IMR-90 (cell line): ENCODE results near the gene C1QL2. TPM values are rescaled to one million over a fixed set of nuclear protein-coding genes. Genes with fewer than 3 reads are reported as not detected.

Experiments
- ATAC-seq: fragments of 200-7000 bp; cut with Tn5 transposase; 2 replicates; pipeline ENCODE4 v1.9.1; 2020; ENCODE audit warnings: low read depth, mild to moderate bottlenecking, moderate library complexity
- BruUV-seq: library from RNA; stranded (reverse); fragments of 400-500 nt; replicated peaks from 2 replicates; lab custom pipeline; 2021; lab: Mats Ljungman, UMichigan
- CTCF ChIA-PET: fragments of 300-600 bp; formaldehyde crosslinking; extraction: SDS; loops from one replicate; lab custom pipeline; 2021; ENCODE audit warnings: antibody characterized with exemption; lab: Yijun Ruan, JAX
- POLR2A ChIA-PET: fragments of 300-600 bp; sonication (Branson Sonifier 250); formaldehyde crosslinking; loops from one replicate; lab custom pipeline; 2022; ENCODE audit warnings: antibody characterized with exemption; ENCODE audit not compliant: unreplicated experiment; lab: Charles Lee
- DNase-seq: peaks from one replicate; pipeline ENCODE4 v3.0.0; 2013
- H2AFZ ChIP-seq: replicated peaks from 2 replicates; pipeline ENCODE3; 2013; ENCODE audit warnings: low read length, mild to moderate bottlenecking; ENCODE audit not compliant: poor library complexity
- H2AK5ac ChIP-seq: 2 replicates; pipeline ENCODE4 v1.6.1; 2013; ENCODE audit warnings: low read depth, low read length, inconsistent platforms
- H2AK9ac ChIP-seq: replicated peaks from 2 replicates; pipeline ENCODE3; 2013; ENCODE audit warnings: mild to moderate bottlenecking, low read depth, low read length, moderate library complexity; ENCODE audit not compliant: poor library complexity
- H2BK120ac ChIP-seq: 2 replicates; pipeline ENCODE4 v1.6.1; 2013; ENCODE audit warnings: low read depth, low read length, inconsistent platforms
- H2BK15ac ChIP-seq: 3 replicates; pipeline ENCODE4 v1.6.1; 2013; ENCODE audit warnings: low read depth, low read length, inconsistent platforms
- H2BK20ac ChIP-seq: 2 replicates; pipeline ENCODE4 v1.6.1; 2013; ENCODE audit warnings: low read depth, mild to moderate bottlenecking, inconsistent platforms, low read length, moderate library complexity
- H2BK5ac ChIP-seq: 2 replicates; pipeline ENCODE4 v1.6.1; 2013; ENCODE audit warnings: mild to moderate bottlenecking, low read depth, low read length, inconsistent platforms; ENCODE audit not compliant: poor library complexity, severe bottlenecking
- H3K14ac ChIP-seq: replicated peaks from 2 replicates; pipeline ENCODE4 v1.6.1; 2013; ENCODE audit warnings: low read depth, low read length, inconsistent platforms
- H3K18ac ChIP-seq: 2 replicates; pipeline ENCODE4 v1.6.1; 2013; ENCODE audit warnings: low read depth, low read length, control low read depth
- H3K23ac ChIP-seq: 2 replicates; pipeline ENCODE4 v1.6.1; 2013; ENCODE audit warnings: low read depth, low read length, inconsistent platforms
- H3K27ac ChIP-seq: 2 replicates; pipeline ENCODE4 v1.5.1; 2013; ENCODE audit warnings: mild to moderate bottlenecking, control low read depth, low read length; ENCODE audit not compliant: insufficient read depth
- H3K27me3 ChIP-seq: 2 replicates; pipeline ENCODE4 v1.6.1; 2013; ENCODE audit warnings: low read length; ENCODE audit not compliant: control insufficient read depth, insufficient read depth
- H3K36me3 ChIP-seq: 2 replicates; pipeline ENCODE4 v1.6.1; 2013; ENCODE audit warnings: low read length, mixed read lengths; ENCODE audit not compliant: control insufficient read depth, insufficient read depth
- H3K4ac ChIP-seq: 2 replicates; pipeline ENCODE4 v1.6.1; 2013; ENCODE audit warnings: low read depth, low read length, inconsistent platforms
- H3K4me1 ChIP-seq: 2 replicates; pipeline ENCODE4 v1.6.1; 2013; ENCODE audit warnings: low read length, mixed read lengths; ENCODE audit not compliant: control insufficient read depth, insufficient read depth
- H3K4me2 ChIP-seq: 2 replicates; pipeline ENCODE4 v1.6.1; 2013; ENCODE audit warnings: low read depth, mild to moderate bottlenecking, control low read depth, low read length, moderate library complexity
- H3K4me3 ChIP-seq: 2 replicates; pipeline ENCODE4 v1.5.1; 2013; ENCODE audit warnings: low read depth, mild to moderate bottlenecking, control low read depth, low read length, moderate library complexity; ENCODE audit not compliant: insufficient read depth
- H3K56ac ChIP-seq: 2 replicates; pipeline ENCODE4 v1.6.1; 2013; ENCODE audit warnings: low read length, inconsistent platforms; ENCODE audit not compliant: insufficient read depth; ENCODE audit errors: extremely low read depth
- H3K79me1 ChIP-seq, 2 experiments: 2 replicates each; pipeline ENCODE4 v1.6.1; 2013; ENCODE audit warnings: low read length in 2 of 2, inconsistent platforms in 1 of 2, low read depth in 1 of 2
- H3K9ac ChIP-seq: 2 replicates; pipeline ENCODE4 v1.6.1; 2013; ENCODE audit warnings: low read depth, low read length, control low read depth
- H3K9me1 ChIP-seq: 2 replicates; pipeline ENCODE4 v1.6.1; 2013; ENCODE audit warnings: low read length, inconsistent platforms; ENCODE audit not compliant: insufficient read depth
- H3K9me3 ChIP-seq: 2 replicates; pipeline ENCODE4 v1.6.1; 2013; ENCODE audit warnings: low read length; ENCODE audit not compliant: control insufficient read depth, insufficient read depth
- H4K20me1 ChIP-seq: 2 replicates; pipeline ENCODE4 v1.6.1; 2013; ENCODE audit warnings: low read length, inconsistent platforms; ENCODE audit not compliant: insufficient read depth
- H4K5ac ChIP-seq: 2 replicates; pipeline ENCODE4 v1.6.1; 2013; ENCODE audit warnings: mild to moderate bottlenecking, low read depth, low read length, control low read depth
- H4K8ac ChIP-seq, 2 experiments: 2 replicates each; pipeline ENCODE4 v1.6.1; 2013; ENCODE audit warnings: low read depth in 2 of 2, low read length in 2 of 2, control low read depth in 1 of 2, inconsistent platforms in 1 of 2
- H4K91ac ChIP-seq: 2 replicates; pipeline ENCODE4 v1.6.1; 2013; ENCODE audit warnings: low read depth, low read length, inconsistent platforms; ENCODE audit not compliant: insufficient read depth
- BHLHE40 ChIP-seq: fragments of 150-350 bp; IDR thresholded peaks from 2 replicates; pipeline ENCODE4 v1.6.1; 2016; ENCODE audit warnings: mild to moderate bottlenecking, low read depth, low read length
- CEBPB ChIP-seq: IDR thresholded peaks from 2 replicates; pipeline ENCODE4 v1.6.1; 2012; ENCODE audit warnings: low read depth, low read length, improper control_type of control experiment
- CHD1 ChIP-seq: IDR thresholded peaks from 2 replicates; pipeline ENCODE4 v1.6.1; 2012; ENCODE audit warnings: low read depth, low read length, improper control_type of control experiment
- CTCF ChIP-seq: conservative IDR thresholded peaks from 2 replicates; pipeline ENCODE4 v1.5.1; 2012; ENCODE audit warnings: mild to moderate bottlenecking, low read depth, low read length, improper control_type of control experiment
- FOS ChIP-seq: fragments of 150-350 bp; IDR thresholded peaks from 2 replicates; pipeline ENCODE4 v1.6.1; 2016; ENCODE audit warnings: low read depth, low read length
- MAFK ChIP-seq: IDR thresholded peaks from 2 replicates; pipeline ENCODE4 v1.6.1; 2012; ENCODE audit warnings: low read depth, low read length, improper control_type of control experiment
- MAZ ChIP-seq: IDR thresholded peaks from 2 replicates; pipeline ENCODE4 v1.6.1; 2012; ENCODE audit warnings: low read depth, mild to moderate bottlenecking, low read length, improper control_type of control experiment, moderate library complexity, borderline replicate concordance
- MXI1 ChIP-seq: IDR thresholded peaks from 2 replicates; pipeline ENCODE4 v1.6.1; 2012; ENCODE audit warnings: low read depth, mild to moderate bottlenecking, low read length, moderate library complexity, borderline replicate concordance
- NFE2L2 ChIP-seq: fragments of 150-350 bp; IDR thresholded peaks from 2 replicates; pipeline ENCODE4 v1.6.1; 2016; ENCODE audit warnings: low read depth, mild to moderate bottlenecking, low read length
- POLR2A ChIP-seq: IDR thresholded peaks from 2 replicates; pipeline ENCODE4 v1.6.1; 2012; ENCODE audit warnings: mild to moderate bottlenecking, low read depth, low read length
- RAD21 ChIP-seq: IDR thresholded peaks from 2 replicates; pipeline ENCODE4 v1.6.1; 2012; ENCODE audit warnings: low read length, improper control_type of control experiment
- RCOR1 ChIP-seq: IDR thresholded peaks from 2 replicates; pipeline ENCODE4 v1.6.1; 2012; ENCODE audit warnings: mild to moderate bottlenecking, low read length, improper control_type of control experiment; ENCODE audit not compliant: insufficient replicate concordance
- RFX5 ChIP-seq: IDR thresholded peaks from 2 replicates; pipeline ENCODE4 v1.8.0; 2012; ENCODE audit warnings: low read depth, mild to moderate bottlenecking, low read length, moderate library complexity
- SMC3 ChIP-seq: fragments of 150-350 bp; IDR thresholded peaks from 2 replicates; pipeline ENCODE4 v1.6.1; 2016; ENCODE audit warnings: low read depth, mild to moderate bottlenecking, antibody characterized with exemption, low read length, moderate library complexity
- WGBS, 2 experiments: methylation state at CpG; one replicate each; pipeline versions ENCODE4 v1.1.5 to v1.1.7; 2013; ENCODE audit warnings: missing lambda C conversion rate in 2 of 2; ENCODE audit not compliant: insufficient read length in 1 of 2; ENCODE audit errors: extremely low coverage in 2 of 2; 5-methylcytosine and 5-hydroxymethylcytosine counted together
- dilution Hi-C: fragments of 300-500 bp; cut with HindIII; formaldehyde crosslinking; loops from one replicate; pipeline ENCODE4 v1.14.3; 2018; ENCODE audit warnings: low sequenced_read_pairs; ENCODE audit not compliant: unreplicated experiment
- in situ Hi-C: fragments of 300-500 bp; cut with MboI; formaldehyde crosslinking; loops from 3 replicates; pipeline ENCODE4 v1.14.3; 2019; ENCODE audit warnings: low sequenced_read_pairs, inconsistent platforms, mixed read lengths
- intact Hi-C: fragments of 100-400 bp; cut with micrococcal nuclease; formaldehyde crosslinking; loops from 2 replicates; pipeline ENCODE4 v1.10.0; 2022
- polyA plus RNA-seq, 3 experiments: library from polyadenylated mRNA; depleted of rRNA; stranded (reverse); fragments of >200 nt; gene quantifications; 2 replicates each; pipeline ENCODE4 v1.2.3, GENCODE V29; 2012; ENCODE audit warnings: low replicate concordance in 1 of 3
- total RNA-seq: library from RNA; depleted of rRNA; stranded (reverse); fragments of >200 nt; gene quantifications from 2 replicates; pipeline ENCODE4 v1.2.3, GENCODE V29; 2012
- TF ChIP-seq, protein P1 (sequence below): fragments of 150-350 bp; IDR thresholded peaks from 2 replicates; pipeline ENCODE4 v1.6.1; 2017; ENCODE audit warnings: mild to moderate bottlenecking, antibody characterized with exemption, low read length, low read depth
- TF ChIP-seq, protein P2 (sequence below): fragments of 150-350 bp; IDR thresholded peaks from 2 replicates; pipeline ENCODE4 v1.6.1; 2016; ENCODE audit warnings: low read depth, mild to moderate bottlenecking, low read length, moderate library complexity, borderline replicate concordance

Gene C1QL2
- total and polyA plus RNA-seq, 2 of the 4 experiments (the other 2 are of a cell fraction), result not detected

DNA sequence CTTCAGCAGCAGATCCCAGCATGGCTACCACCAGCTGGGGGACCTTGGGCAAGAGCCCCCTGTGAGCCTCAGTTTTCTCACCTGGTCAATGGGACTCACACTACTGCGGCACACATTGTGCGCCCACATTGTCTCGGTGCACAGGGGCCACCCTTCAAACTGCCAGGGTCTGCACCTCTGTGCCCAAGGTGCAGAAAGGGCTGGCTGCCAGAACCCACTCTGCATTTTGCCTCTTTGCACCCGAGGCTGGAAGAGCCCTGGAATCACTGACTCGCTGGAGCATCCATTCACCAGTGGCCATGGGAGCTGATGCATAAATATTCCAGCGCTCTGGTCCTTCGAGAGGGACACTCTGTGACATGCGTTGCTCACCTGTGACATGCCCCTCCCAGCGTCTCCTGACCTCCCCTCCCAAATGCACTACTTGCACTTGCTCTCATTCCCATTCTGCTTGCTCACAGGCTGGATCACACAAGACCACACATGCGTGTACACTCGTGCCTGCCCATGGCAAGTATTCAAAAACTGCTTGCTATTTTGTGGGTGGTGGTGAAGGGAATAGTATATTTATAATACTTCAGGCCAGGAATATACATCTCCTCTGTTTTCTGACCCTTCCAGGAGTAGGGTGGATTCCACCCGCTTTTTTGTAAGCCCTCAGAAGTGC is 18.8 kb upstream of the C1QL2 start:
- no peak overlapping the region for H2AK9ac ChIP-seq
- H3K27ac ChIP-seq, result no peak overlapping the region
- no peak overlapping the region for H2BK120ac ChIP-seq
- no peak overlapping the region for H2BK15ac ChIP-seq
- no peak overlapping the region for H3K4me3 ChIP-seq
- TF ChIP-seq, protein P1, sequence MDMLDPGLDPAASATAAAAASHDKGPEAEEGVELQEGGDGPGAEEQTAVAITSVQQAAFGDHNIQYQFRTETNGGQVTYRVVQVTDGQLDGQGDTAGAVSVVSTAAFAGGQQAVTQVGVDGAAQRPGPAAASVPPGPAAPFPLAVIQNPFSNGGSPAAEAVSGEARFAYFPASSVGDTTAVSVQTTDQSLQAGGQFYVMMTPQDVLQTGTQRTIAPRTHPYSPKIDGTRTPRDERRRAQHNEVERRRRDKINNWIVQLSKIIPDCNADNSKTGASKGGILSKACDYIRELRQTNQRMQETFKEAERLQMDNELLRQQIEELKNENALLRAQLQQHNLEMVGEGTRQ, result no peak
- TF ChIP-seq BHLHE40 (no peak), CHD1 (no peak), SMC3 (no peak), MAFK (no peak), NFE2L2 (no peak), RAD21 (no peak), MAZ (no peak), MXI1 (no peak), RCOR1 (no peak), RFX5 (no peak), FOS (no peak), CTCF (no peak), CEBPB (no peak), POLR2A (no peak)
- TF ChIP-seq, protein P2, sequence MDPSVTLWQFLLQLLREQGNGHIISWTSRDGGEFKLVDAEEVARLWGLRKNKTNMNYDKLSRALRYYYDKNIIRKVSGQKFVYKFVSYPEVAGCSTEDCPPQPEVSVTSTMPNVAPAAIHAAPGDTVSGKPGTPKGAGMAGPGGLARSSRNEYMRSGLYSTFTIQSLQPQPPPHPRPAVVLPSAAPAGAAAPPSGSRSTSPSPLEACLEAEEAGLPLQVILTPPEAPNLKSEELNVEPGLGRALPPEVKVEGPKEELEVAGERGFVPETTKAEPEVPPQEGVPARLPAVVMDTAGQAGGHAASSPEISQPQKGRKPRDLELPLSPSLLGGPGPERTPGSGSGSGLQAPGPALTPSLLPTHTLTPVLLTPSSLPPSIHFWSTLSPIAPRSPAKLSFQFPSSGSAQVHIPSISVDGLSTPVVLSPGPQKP, result no peak
- H3K27me3 ChIP-seq, result peaks cover 5% of the 10 kb centered on the region; the same call in 1 of the 2 replicates
- WGBS, 2 experiments, result 70% methylated on average over 6 of the region's 12 CpGs; no CpG with 5 or more reads in 1 of the 2 experiments
- no peak overlapping the region for H4K91ac ChIP-seq
- CTCF ChIA-PET, result interaction anchor here (0.6 kb wide), 1 partner anchor 322 kb away, joined by 3 read pairs; no protein-coding TSS in a partner anchor
- dilution Hi-C loops, result no loop called here
- no peak overlapping the region for H3K18ac ChIP-seq
- DNase-seq (no peak), ATAC-seq (no peak)
- H3K4me1 ChIP-seq, result no peaks in the 10 kb centered on the region
- H2BK20ac ChIP-seq, result no peak overlapping the region
- H3K4ac ChIP-seq, result no peak overlapping the region
- no peak overlapping the region for H3K4me2 ChIP-seq
- H2BK5ac ChIP-seq, result no peak overlapping the region
- H3K23ac ChIP-seq, result no peak overlapping the region
- no peaks in the 10 kb centered on the region for H4K20me1 ChIP-seq
- no peak overlapping the region for H2AK5ac ChIP-seq
- H3K36me3 ChIP-seq, result no peaks in the 10 kb centered on the region
- intact Hi-C loops, result no loop called here
- H3K14ac ChIP-seq, result no peak overlapping the region
- no peak overlapping the region for H3K9ac ChIP-seq
- in situ Hi-C loops, result no loop called here
- H2AFZ ChIP-seq, result no peak overlapping the region
- no peak overlapping the region for H3K56ac ChIP-seq
- no peak overlapping the region for H4K5ac ChIP-seq
- no peaks in the 10 kb centered on the region for H3K9me3 ChIP-seq
- BruUV-seq, result no TSS peak
- no peaks in the 10 kb centered on the region for H3K79me1 ChIP-seq
- H3K9me1 ChIP-seq, result no peaks in the 10 kb centered on the region
- no peak overlapping the region for H4K8ac ChIP-seq
- POLR2A ChIA-PET, result no interaction called here
